OCI-LY1 (cell line): Measurements from ENCODE around the gene DHRS3.

Experiments
- EZH2 ChIP-seq: fragments of 200-600 bp; sonication (generic), shearing (Covaris generic); IDR thresholded peaks from 2 replicates; pipeline ENCODE4 v1.8.0; 2017; ENCODE audit warnings: borderline replicate concordance, mixed run types, mild to moderate bottlenecking, antibody characterized with exemption, low read length, moderate library complexity, mixed read lengths
- TF ChIP-seq, protein P1 (sequence below): fragments of 200-600 bp; sonication (generic), shearing (Covaris generic); IDR thresholded peaks from 2 replicates; pipeline ENCODE4 v1.5.1; 2017; ENCODE audit warnings: mild to moderate bottlenecking, antibody characterized with exemption, low read length, moderate library complexity, mixed read lengths

DNA sequence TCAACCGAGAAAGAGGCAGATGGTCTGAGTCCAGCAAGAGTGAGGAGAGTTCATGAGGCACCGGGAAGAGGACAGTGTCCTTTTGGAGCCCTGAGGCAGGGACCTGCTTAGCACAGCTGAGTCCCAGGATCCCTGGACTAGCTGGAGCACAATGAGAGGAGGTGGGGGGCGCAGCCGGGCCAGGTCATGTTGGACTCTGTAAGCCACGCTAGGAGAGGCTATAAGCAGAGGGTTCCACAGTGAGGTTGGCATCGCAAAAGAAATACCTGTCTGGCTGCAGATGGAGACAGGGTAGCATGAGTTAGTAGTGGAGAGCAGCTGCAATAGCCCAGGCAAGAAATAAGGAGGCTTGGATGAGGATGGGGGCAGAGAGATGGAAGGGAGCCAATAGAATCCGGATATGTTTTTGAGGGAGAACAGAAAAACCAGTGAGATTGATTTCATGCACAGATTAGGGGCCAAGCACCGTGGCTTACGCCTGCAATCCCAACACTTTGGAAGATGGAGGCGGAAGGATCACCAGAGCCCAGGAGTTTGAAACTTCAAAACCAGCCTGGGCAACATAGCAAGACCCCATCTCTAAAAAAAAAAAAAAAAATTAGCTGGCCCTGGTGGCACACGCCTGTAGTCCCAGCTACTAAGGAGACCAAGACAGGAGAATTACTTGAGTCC is 98.2 kb downstream of the DHRS3 start:
- TF ChIP-seq, protein P1, sequence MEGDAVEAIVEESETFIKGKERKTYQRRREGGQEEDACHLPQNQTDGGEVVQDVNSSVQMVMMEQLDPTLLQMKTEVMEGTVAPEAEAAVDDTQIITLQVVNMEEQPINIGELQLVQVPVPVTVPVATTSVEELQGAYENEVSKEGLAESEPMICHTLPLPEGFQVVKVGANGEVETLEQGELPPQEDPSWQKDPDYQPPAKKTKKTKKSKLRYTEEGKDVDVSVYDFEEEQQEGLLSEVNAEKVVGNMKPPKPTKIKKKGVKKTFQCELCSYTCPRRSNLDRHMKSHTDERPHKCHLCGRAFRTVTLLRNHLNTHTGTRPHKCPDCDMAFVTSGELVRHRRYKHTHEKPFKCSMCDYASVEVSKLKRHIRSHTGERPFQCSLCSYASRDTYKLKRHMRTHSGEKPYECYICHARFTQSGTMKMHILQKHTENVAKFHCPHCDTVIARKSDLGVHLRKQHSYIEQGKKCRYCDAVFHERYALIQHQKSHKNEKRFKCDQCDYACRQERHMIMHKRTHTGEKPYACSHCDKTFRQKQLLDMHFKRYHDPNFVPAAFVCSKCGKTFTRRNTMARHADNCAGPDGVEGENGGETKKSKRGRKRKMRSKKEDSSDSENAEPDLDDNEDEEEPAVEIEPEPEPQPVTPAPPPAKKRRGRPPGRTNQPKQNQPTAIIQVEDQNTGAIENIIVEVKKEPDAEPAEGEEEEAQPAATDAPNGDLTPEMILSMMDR: no peak
- TF ChIP-seq EZH2: no peak
